ENCODE results near the gene GFAP. TPM values are rescaled to one million over a fixed set of nuclear protein-coding genes. Genes with fewer than 3 reads are reported as not detected.

GFAP gene
- total RNA-seq, 1 donor from 2014 or later: not detected

GRCh38 chr17:44927696-44928095, 12.4 kb upstream of the GFAP start:
- Mint-ChIP-seq H3K9me3 (ENCODE audit: unreplicated experiment) (peaks cover 1% of the 10 kb centered on the region), H3K36me3 (ENCODE audit: unreplicated experiment) (no peaks in the 10 kb centered on the region), H3K4me3 (ENCODE audit: unreplicated experiment) (no peak overlapping the region), H3K27me3 (ENCODE audit: unreplicated experiment) (peaks cover 5% of the 10 kb centered on the region), H3K4me1 (ENCODE audit: low read depth, unreplicated experiment) (no peaks in the 10 kb centered on the region), H3K27ac (ENCODE audit: unreplicated experiment) (no peak overlapping the region)
- no peak for DNase-seq
- no peak for TF ChIP-seq CTCF (IDR thresholded peaks at IDR 0.05; ENCODE audit: partially characterized antibody, unreplicated experiment)

DNA sequence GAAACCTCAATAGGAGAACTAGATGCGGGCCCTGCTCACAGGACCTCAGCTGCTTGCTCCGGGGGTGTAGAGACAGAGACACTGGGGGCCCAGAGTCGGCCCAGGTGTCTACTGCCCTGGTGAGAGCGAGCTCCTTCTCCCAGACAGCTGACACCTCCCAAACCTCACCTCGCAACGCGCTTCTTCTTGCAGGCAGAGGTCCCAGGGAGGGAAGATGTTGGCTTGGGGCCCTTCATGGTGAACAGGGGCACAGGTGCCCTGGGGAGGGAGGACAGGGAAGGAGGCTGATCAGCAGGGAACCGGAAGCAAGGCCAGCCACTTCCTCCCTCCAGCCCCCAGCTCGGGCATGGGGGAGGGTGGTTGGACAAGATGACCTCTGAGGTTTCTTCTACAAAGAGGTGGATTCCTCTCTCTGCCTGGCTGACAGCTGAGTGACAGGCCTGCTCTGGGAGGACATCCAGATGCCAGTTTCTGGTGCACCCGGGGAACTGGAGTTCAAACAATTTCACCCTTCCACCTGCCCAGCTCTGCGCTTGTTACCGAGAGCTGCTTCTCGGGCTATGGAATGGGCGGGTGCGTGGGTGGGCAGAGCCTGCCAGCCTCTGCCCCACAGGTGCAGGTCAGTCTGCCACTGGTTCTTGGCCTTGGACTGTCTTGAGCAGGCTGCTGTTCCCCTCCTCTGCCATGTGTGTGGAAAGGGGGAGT, 11.7 kb upstream of the GFAP start:
- no peak for DNase-seq
- Mint-ChIP-seq H3K4me3 (ENCODE audit: unreplicated experiment) (no peak overlapping the region), H3K27ac (ENCODE audit: unreplicated experiment) (no peak overlapping the region), H3K36me3 (ENCODE audit: unreplicated experiment) (no peaks in the 10 kb centered on the region), H3K9me3 (ENCODE audit: unreplicated experiment) (peaks cover 1% of the 10 kb centered on the region), H3K4me1 (ENCODE audit: low read depth, unreplicated experiment) (no peaks in the 10 kb centered on the region), H3K27me3 (ENCODE audit: unreplicated experiment) (peaks cover 5% of the 10 kb centered on the region)
- TF ChIP-seq CTCF (IDR thresholded peaks at IDR 0.05; ENCODE audit: partially characterized antibody, unreplicated experiment): no peak

GRCh38 chr17:44925731-44926697, 10.7 kb upstream of the GFAP start:
- Mint-ChIP-seq H3K4me1 (ENCODE audit: low read depth, unreplicated experiment) (no peaks in the 10 kb centered on the region), H3K27ac (ENCODE audit: unreplicated experiment) (no peak overlapping the region), H3K36me3 (ENCODE audit: unreplicated experiment) (no peaks in the 10 kb centered on the region), H3K27me3 (ENCODE audit: unreplicated experiment) (peaks cover 2% of the 10 kb centered on the region), H3K9me3 (ENCODE audit: unreplicated experiment) (peaks cover 1% of the 10 kb centered on the region), H3K4me3 (ENCODE audit: unreplicated experiment) (no peak overlapping the region)
- TF ChIP-seq CTCF (IDR thresholded peaks at IDR 0.05; ENCODE audit: partially characterized antibody, unreplicated experiment): no peak
- DNase-seq: no peak

DNA sequence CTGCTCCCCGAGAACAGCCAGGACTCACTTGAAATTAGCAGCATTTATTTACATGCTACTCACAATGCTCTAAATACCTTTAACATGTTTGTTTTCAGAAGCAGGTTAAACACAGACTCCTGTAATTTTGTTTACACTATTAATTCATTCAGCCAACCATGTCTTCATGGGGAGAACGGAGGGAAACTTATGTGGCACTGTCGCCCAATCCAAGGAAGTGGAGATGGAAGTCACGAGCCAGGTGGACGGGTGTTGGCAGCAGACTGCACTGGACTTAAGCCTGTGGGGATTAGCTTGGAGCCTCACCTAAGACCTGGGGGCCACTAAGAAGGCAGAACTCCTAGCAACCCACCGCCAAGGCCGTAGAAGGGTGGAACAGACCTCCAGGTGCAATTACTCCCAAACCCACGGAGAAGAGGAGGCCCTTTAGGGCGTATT, 8.8 kb upstream of the GFAP start:
- no peaks in the 10 kb centered on the region for H3K36me3 Mint-ChIP-seq (ENCODE audit: unreplicated experiment)
- no peak for DNase-seq
- H3K27ac Mint-ChIP-seq (ENCODE audit: unreplicated experiment): no peak overlapping the region
- peaks cover 1% of the 10 kb centered on the region for H3K27me3 Mint-ChIP-seq (ENCODE audit: unreplicated experiment)
- H3K4me1 Mint-ChIP-seq (ENCODE audit: low read depth, unreplicated experiment): peaks cover 5% of the 10 kb centered on the region
- peaks cover 4% of the 10 kb centered on the region for H3K9me3 Mint-ChIP-seq (ENCODE audit: unreplicated experiment)
- no peak overlapping the region for H3K4me3 Mint-ChIP-seq (ENCODE audit: unreplicated experiment)
- TF ChIP-seq CTCF (IDR thresholded peaks at IDR 0.05; ENCODE audit: partially characterized antibody, unreplicated experiment): no peak
